HG03520 (cell line): ENCODE measurements around the gene DCAF5.
"Not testable (repeated sequence)": the region's sequence is repeated elsewhere in the genome, so short reads cannot be mapped to it uniquely, and the experiment has no call there.

Experiments used
- ATAC-seq: cut with Tn5 transposase; IDR thresholded peaks from one replicate; pipeline ENCODE4 v1.9.1; 2021; ENCODE audit warnings: mild to moderate bottlenecking, moderate library complexity; ENCODE audit not compliant: unreplicated experiment

DCAF5 gene, protein sequence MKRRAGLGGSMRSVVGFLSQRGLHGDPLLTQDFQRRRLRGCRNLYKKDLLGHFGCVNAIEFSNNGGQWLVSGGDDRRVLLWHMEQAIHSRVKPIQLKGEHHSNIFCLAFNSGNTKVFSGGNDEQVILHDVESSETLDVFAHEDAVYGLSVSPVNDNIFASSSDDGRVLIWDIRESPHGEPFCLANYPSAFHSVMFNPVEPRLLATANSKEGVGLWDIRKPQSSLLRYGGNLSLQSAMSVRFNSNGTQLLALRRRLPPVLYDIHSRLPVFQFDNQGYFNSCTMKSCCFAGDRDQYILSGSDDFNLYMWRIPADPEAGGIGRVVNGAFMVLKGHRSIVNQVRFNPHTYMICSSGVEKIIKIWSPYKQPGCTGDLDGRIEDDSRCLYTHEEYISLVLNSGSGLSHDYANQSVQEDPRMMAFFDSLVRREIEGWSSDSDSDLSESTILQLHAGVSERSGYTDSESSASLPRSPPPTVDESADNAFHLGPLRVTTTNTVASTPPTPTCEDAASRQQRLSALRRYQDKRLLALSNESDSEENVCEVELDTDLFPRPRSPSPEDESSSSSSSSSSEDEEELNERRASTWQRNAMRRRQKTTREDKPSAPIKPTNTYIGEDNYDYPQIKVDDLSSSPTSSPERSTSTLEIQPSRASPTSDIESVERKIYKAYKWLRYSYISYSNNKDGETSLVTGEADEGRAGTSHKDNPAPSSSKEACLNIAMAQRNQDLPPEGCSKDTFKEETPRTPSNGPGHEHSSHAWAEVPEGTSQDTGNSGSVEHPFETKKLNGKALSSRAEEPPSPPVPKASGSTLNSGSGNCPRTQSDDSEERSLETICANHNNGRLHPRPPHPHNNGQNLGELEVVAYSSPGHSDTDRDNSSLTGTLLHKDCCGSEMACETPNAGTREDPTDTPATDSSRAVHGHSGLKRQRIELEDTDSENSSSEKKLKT

DNA sequence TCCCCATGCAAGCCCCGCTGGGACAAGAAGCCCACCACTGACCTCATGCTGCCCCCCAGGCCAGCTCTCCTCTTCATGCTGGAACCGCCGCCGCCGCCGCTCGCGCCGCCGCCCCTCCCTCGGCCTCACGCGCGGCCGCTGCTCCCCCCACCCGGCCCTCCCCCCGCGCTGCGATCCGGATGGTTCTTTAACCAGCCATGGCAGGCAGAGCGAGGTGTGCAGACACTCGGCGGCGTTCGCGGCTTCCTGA is at the start of gene DCAF5:
Gene DCAF5 (minus strand): TSS at position 218 of the 250 bp plus-strand sequence. CDS start 141 bp downstream, at position 77.
- ATAC-seq: no peak

DNA sequence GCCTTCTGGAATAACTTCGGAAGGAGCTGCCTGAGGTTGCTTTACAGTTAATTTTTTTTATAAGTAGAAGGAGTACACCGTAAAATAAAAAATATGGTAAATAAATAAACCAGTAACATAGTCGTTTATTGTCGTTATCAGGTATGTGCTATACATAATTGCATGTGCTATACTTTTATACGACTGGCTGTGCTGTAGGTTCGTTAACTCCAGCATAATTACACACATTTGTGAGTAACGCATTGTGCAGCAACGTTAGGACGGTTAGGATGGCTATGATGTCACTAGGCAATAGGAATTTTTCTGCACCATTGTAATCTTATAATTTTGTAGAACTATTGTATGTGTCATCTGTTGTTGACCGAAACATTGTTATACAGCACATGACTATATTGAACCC is 46.9 kb upstream of the DCAF5 start:
- no peak for ATAC-seq

DNA sequence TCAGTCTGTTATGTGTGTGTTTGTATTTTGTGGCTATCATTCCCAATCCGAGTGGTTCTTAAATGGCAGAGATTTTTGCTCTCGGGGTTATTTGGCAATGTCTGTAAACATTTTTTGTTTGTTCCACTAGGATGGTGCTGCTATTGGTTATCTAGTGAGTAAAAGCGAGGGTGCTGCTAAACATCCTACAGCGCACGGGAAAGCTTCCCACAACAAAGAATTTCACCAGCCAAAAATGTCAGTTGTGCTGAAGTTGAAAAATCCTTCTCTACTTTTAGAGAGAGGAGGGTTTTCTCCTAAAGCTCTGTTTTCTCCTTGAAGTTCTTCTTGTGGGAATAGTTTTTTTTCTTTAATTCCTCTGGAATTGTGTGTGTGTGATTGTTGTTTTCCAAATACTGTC is 40.8 kb upstream of the DCAF5 start:
- no peak for ATAC-seq

DNA sequence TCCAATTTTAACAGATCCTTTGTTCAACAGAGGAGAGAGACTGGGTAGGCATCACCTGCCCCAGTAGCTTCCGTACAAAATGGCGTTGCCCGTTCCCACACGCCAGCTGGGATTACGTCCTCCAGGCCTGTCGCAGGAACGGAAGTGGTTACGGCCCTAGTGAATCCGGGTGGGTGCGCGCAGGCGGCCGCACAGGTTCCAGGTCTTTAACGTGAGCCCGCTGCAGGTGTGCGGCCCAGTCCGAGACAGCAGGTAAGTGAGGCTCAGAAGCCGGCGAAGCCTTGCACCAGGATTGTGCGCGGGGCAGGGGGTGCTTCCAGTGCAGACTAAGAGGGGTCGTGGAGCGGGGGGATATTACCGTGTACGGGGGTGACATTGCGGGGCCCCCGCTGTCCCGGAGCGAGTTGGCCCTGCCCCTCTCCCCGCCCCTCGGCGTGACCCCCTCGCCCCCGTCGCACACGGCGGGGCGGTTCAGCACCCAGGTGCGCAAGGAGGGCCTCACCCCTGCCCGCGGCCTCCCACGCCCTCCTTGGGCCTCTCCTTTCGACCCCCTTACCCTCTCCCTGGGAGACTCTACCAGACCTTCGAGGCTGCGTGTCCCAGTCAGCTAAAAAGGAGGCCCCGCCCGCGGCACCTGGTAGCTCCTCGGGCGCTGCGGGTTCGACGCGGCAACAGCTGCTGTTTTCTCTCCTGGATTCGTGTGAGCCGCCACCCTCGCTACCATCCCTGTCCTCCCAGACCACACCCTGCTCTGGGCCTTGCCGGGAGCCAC is 38.6 kb upstream of the DCAF5 start, which contains the start of gene EXD2:
Gene EXD2 (plus strand): TSS at position 159 of the 772 bp plus-strand sequence. CDS start 17,973 bp downstream, outside the sequence.
- peak; percentile 77 for ATAC-seq

DNA sequence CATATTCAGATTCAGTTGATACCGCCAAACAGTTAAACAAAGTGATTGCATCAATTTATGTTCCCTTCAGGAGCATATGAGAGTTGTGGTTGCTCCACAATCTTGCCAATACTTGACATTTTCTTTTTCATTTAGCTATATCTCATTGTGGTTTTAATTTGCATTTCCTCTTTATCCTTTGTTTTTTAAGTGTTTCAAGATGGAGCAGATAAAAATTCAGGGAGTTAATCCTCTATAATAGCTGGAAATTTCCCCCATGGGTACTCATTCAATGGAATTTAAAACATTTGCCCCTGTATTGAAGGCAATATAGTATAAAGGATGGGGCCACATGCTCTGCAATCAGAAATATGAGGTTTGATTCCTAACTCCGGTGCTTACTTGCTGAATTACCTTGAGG is 37.3 kb upstream of the DCAF5 start:
- ATAC-seq: no peak

DNA sequence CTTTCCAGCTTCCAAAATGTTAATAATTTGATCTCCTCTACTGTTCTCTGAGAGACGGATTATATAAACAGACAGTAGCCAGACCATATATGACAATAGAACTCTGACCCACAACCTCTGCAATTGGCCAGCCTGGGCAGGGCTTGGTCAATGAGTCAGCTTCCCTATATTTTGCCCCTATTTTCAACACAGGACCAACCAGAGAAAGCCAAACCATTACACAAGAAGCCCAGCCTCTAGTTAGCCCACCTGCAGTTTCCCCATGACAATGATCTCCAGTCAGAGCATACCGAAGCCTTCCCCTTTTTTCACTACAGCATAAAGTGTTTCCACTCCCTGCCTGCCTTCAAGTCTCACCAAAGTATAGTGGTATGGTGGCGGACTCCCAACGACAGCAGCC is 30.8 kb upstream of the DCAF5 start:
- ATAC-seq: no peak

DNA sequence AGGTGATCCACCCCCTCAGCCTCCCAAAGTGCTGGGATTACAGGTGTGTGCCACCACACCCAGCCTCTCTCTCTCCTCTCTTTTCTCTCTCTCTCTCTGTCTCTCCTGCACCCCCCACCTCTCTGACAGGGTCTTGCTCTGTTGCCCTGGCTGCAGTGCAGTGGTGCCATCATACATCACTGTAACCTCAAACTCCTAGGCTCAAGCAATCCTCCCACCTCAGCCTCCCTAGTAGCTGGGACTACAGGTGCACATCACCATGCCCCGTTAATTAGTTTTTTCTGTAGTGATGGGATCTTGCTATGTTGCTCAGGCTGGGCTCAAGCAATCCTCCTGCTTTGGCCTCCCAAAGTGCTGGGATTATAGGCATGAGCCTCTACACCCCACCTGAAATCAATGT is 29.7 kb upstream of the DCAF5 start:
- ATAC-seq: not testable (repeated sequence)

DNA sequence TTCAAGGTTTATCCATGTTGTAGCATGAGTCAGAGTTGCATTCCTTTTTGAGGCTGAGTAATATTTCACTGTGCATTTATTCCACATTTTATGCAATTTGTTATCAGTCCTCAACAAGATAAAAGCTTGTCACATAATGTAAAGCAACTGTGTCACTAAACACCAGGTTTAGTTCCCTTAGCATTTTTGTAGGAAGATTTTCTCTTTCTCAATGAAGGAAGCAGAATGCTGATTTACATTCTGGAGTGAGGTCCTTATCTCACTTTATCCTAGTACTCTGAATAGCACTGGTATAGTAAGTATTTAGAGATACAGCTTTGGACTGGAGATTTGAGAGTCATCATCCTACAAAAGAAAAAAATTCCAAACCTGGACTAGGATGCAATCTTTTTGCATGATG is 28.6 kb upstream of the DCAF5 start:
- ATAC-seq: no peak

DNA sequence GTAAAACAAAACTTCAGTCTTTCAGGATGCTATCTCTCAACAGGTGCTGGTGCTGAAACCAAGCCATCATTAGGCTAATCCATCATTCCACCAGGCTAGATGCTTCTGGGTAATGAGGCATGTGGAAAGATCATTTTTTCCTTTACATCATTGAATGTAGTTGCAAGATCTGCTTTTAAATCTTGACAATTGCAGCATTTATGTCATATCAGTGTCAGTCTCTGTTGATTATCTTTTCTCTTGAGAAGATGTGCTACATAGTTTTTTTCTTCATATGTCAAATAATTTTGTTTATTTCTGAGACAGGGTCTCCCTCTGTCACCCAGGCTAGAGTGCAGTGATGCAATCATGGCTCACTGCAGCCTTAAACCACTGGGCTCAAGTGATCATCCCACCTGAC is 22.2 kb upstream of the DCAF5 start:
- ATAC-seq: no peak

DNA sequence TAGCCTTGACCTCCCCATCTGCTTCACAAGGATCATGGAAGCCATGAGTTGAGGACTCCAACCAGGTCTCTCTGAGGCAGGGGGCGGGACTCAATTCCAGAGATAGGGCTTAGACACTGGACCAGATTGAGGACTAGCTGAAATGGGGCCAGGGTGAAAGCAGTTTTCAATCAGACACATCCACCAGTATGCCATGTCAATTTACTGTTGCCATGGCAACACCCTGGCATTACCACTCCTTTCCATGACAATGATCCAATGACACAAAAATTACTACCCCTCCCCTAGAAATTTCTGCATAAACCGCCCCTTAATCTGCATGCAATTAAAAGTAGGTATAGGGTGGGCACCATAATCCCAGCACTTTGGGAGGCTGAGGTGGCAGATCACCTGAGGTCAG is 18.6 kb upstream of the DCAF5 start:
- ATAC-seq: no peak

DNA sequence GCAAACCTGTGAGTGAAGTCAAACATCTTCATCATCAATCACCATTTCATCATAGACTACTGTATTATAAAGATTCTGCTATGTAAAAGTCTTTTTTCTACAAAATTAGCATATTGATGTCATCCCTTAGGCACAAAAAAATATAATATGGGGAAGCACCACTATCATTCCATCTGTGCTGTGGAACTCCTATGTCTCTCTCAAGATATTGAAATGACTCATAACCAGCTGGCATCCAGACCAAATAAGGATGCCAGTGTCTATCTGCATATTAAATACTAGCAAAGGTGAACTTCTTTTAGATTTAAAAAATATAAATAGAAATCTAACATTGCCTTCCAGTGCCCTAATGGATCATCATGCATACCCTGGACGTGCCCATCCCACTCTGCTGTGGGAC is 17.9 kb upstream of the DCAF5 start:
- ATAC-seq: no peak

DNA sequence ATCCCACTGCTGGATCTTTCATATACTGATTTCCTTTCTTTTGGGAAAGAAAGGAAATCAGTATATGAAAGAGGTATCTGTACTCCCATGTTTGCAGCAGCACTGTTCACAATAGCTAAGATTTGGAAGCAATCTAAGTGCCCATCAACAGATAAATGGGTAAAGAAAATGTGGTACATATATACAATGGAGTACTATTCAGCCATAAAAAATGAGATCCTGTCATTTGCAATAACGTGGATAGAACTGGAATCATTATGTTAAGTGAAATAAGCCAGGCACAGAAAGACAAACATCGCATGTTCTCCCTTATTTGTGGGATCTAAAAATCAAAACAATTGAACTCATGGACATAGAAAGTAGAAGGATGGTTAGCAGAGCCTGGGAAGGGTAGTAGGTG is 12.9 kb upstream of the DCAF5 start:
- not testable (repeated sequence) for ATAC-seq

DNA sequence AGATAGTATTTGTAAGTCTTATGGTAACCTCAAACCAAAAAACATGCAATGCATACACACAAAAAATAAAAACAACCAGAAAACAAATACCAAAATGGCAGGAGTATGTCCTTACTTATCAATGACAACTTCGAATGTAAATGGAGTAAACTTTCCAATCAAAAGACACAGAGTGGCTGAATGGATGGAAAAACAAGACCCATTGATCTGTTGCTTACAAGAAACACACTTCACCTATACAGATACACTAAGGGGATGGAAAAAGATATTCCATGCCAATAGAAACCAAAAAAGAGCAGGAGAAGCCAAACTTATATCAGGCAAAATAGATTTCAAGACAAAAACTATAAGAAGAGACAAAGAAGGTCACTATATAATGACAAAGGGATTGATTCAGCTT is 8.7 kb upstream of the DCAF5 start:
- no peak for ATAC-seq

DNA sequence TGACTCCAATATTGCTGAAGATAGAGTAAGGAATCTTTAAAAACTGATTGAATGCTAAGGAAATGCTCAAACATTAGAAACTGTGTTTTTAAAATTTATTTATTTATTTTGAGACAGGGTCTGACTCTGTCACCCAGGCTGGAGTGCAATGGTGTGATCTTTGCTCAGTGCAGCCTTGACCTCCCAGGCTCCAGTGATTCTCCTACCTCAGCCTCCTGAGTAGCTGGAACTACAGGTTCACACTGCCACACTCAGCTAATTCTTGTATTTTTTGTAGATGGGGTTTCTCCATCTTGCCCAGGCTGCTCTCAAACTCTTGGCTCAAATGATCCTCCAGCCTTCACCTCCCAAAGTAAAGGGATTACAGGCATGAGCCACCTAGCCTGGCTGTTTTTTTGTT is 3.3 kb upstream of the DCAF5 start:
- no peak for ATAC-seq

DNA sequence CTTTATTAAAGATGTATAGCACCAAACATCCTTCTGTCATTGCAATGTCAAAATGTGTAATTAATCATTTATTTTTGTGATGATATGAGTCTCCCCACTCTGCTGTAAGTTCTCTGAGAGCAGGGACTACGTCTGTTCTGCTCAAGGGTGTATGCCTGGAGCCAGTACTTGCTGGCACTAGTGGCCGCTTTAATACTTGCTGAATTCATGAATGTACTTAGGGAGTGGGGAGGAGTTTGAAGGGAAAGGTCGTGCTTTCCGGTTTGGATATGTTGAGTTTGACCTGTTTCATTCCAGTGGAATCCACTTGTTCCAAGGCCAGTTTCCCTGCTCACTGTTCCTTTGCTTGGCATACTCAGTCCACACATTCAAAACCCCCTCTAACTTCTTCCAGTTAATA is 1.9 kb upstream of the DCAF5 start:
- ATAC-seq: no peak

DNA sequence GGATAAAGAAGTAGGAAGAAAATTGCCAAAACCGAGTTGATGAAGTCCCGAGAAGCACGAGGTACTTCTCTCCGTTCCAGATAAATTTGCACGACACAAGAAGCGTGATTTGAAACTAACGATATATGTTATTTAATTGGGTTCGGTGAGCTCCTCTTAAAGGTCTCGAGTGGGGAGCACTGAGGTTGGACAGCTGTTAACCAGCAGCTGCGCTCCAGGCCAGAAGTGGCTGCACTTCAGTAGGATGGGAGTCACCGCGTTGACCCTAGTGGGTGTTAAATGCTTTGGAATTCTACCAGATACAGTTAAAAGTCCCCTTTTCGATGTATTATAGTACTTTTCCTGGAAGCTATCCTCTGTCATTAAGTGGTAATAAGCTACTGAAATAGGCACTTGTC is 953 bp upstream of the DCAF5 start:
- ATAC-seq: no peak

DNA sequence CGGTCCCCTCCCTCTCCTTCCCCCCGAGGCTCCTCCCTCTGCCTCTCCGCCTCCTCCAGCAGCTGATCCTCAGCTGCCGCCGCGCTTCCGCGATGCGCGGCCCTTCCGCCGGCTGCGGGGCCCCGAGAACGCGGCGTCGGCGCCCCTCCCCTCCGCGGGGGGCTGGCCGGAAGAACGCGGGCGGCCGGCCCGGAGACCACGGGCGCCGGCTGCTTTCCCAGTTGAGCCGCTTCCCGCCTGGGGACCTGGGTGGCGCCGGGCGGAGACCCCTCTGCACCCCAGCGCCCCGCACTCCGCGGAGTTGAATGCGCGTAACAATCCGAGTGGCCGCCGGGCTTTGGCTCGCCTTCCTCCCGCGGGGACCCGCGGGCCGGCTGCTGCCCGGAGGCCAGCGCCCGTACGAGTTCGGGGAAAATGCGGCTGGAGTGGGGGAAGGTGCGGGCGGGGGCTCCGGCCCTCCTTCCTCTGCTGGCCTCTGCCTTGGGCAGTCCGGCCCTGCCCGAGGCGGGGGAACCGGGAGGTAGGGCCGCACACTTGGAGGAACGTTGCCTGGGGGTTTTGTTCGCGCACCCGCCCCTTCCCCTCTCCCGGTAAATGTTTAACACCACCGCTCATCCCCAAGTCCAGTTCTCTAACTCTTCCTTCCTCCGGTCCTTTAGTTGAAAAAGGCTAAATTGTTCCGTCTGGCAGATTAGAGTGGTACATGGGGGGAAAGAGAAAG is 393 bp upstream of the DCAF5 start:
- ATAC-seq: peak; percentile 79

DNA sequence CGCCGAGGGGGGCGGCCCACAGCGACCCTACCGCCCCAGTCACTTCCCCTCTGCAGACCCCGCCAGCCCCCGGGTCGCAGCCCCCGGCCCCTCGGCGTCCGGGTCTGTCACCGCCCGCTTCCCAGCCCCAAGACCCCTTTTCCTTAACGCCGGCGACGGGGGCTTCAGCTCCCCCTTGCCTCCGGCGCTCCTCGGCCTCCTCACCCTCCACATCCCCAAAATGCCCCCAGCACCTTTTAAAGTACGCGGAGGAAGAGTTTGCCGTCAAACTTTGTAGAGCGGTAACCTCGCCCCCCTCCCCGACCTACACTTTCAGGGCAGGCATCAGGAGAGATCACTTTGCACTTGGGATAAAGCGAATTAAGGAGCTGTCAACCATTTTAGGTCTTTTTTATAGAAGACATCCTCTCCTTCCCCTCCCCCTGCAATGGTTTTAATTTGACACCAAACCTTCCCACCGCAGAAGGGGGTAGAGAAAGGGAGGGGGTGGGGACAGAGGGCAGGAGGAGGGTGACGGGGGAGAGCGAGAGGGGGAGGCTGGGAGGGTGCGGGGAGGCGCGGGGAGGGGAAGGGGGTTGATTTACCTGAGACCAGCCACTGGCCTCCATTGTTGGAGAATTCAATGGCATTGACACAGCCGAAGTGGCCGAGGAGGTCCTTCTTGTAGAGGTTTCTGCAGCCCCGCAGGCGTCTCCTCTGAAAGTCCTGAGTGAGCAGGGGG is 578 bp downstream of the DCAF5 start:
- ATAC-seq: no peak

DNA sequence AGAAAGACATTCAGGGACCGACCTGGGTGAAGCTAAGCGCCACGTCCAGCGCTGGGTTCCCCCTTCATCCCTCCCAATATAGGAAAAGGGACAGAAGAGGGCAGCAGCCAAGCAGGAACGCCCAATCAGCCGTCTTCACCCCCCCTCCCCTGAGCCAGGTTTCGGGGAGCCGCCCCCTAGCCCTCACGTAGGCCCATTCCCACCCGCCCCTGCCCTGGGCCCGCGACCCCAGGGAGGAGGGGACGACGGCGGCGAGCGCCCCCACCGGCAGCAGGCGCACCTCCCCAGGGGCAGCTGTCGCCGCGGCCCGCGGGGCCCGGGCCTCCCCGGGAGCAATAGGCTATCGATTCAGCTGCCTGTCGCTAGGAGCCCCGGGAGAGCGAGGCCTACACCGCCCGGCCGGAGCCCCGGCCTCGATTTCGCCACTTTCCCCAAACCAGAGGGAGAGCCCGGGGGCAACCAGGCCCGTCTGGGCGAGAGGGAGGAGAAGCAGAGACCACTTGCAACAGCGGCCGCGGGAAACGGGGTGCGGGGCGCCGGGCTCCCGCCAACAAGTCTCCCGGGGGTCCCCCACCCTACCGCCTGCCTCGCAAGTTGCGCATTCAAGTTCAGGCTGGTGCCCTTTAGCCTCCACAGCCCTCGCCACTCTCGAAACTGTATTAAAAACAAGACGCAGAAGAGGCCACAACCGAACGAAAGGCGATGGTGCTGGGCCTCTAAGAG is 1.3 kb downstream of the DCAF5 start:
- ATAC-seq: peak; percentile 47
